HG03342 (cell line): Measurements from ENCODE around the gene FAM9A.

Source experiments
- ATAC-seq: cut with Tn5 transposase; IDR thresholded peaks from one replicate; pipeline ENCODE4 v1.9.1; 2021; ENCODE audit warnings: mild to moderate bottlenecking, moderate library complexity; ENCODE audit not compliant: unreplicated experiment

FAM9A gene

DNA sequence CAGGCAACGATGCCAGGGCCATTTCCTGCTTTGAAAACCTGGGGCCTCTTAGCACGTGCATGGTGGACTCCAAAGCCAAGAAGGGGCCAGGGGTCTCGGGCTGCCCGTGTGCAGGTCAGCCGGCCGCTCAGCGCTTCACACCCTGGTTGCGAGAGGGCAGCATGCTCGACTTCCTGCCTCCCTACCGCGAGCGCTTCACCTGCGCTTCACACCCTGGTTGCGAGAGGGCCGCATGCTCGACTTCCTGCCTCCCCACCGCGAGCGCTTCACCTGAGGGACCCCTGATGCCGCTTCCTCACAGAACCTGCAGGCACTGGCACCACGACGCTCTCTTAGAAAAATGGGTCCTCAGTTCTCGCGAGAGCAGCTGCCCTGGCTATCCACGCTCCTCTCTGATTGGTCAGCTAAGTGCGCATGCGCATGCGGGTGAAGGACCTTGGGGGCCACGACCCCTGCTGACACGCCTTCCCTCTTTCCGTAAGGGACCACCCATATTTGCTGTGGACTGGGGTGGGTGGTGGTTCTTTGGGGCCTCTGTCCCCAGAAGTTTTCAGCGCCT, at the start of gene FAM9A:
TSS of gene FAM9A (minus strand) at position 343 of the 559 bp plus-strand sequence. CDS start 1,212 bp downstream, outside the sequence.
- ATAC-seq: no peak

DNA sequence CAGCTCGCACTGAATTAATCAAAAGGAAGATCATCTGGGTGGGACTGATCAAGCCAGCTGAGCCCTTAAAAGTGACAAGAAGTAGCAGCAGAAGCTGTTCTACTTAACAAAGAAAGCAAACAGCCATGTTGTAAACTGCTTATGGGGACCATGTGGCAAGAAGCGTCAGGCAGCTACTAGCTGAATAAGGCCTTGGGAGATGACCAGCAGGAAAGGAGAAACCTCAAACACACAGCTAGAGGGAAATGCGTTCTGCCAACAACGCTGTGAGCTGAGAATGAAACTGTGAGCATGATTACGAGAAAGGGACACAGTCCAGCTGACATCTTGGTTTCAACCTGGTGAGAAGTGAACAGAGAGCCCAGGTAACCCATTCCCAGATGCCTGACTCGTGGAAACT, 49.3 kb upstream of the FAM9A start:
- no peak for ATAC-seq

DNA sequence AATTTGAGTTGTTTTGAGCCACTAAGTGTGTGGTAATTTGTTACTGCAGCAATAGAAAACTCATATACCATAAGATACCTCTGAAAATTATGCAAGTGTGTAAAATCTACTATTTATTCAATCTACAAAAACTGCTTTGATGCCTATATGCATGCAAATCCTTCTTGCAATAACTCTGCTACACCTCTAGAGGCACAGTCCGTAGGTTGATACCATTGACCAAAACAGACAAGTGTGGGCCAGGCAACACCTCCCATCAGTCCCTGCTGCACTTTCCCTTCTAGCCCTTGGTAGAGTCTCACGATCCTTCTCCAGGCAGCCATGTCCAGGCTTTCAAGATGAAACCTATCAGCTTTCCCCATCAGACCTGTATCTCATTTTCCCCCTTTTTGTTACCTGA, 48.8 kb upstream of the FAM9A start:
- peak; percentile 53 for ATAC-seq

DNA sequence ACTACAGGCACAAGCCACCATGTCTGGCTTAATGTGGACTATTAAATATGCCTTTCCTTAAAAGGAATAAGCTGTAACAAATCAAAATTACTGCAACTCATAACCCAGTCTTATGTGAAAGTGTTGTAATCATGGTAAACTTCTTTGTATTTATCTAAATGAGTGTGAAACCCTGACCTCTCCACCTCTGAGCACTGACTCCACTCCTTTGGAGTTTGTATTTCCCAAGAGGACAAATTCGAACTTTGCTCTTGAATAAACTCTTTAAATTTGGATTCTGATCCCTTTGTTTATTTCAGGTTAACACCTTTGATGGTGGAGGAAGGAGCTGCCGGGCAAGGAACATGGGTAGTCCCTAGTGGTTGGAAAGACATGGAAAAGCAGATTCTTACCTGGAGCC, 48.3 kb upstream of the FAM9A start:
- ATAC-seq: no peak

DNA sequence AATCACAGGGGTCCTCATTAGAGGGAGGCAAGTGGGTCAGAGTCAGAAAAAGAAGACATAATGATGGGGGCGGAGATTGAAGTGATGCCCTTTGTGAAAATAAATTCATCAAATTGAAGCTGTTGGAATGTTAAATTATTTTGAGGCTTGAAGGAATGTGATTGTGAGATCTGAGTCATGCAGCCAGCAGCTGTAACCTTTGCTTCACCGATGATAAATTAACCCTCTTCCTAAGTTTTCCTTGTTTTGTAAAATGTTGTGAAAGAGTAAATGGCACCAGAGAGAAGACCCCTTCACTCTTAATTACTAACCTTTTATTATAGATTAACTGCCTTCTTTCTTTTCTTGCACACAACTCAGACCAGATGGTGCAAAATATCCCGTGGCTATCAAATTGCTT, 47.7 kb upstream of the FAM9A start:
- ATAC-seq: no peak

DNA sequence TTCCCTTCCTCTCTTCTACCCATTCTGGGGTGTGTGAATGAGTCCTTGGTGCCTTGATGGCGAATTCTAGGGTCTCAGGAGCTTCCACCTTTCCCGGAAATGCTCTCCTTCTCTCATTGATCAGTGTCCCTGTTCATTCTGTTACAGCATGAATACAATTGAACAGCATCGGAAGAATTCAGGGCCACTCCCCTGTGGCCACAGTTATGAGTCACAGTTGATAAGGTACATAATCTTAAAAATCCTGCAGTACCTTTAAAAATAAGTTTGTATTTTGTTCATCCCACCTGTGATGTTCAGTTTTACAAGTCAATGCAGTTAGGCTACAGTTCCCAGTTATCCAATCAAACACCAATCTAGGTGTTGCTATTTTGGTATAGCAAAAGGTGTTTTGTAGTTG, 47.3 kb upstream of the FAM9A start:
- ATAC-seq: no peak

DNA sequence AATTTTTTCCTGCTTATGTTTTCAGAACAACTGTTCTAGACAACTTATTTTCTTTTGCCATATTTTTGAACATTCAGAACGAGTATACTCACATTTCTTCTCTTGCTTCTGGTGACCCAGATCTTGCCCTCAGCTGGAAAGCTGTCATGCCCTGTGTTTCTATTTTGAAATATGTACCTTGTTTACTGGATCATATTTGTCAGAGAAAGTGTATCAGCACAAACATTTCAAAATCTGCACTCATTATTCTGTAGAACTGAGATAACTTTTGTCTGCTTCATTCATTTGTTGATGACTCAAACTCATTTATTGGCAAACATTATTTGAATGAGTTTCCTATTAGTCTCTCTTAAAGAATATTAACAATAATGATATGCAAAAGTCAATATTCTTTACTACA, 46.2 kb upstream of the FAM9A start:
- ATAC-seq: no peak

DNA sequence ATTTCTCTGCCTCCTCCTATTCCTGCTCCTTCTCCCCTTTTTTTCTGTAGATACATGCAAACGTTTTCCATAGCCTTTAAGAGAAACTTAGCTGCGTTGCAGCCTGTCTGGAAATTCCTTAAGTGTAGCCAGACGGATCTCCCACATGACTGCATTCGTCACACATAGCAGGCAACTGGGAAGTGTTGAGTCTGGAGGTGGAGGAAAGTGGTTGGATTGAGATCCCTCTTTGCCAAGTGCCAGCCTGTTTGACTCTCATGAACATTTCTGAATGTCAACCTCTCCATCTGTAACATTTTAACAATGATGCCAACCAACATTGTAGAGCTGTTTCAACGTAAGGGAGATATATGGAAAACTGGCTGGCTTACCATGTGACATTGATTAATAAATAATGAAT, 45.1 kb upstream of the FAM9A start:
- ATAC-seq: no peak

DNA sequence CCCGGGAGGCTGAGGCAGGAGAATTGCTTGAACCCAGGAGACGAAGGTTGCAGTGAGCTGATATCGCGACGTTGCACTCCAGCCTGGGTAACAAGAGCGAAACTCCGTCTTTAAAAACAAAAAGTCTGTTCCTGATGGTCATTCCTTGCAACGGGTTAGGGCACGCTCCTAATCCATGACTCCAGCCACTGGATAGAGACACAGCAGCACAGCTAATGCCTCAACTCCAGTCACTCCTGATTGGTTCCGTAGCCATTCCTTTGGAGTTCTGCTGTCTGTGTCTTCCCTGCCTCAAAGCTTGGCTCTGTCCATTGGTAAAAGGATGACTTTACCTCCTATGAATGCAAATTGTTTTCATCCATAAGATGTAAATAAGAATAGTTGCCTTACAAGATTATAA, 44.3 kb upstream of the FAM9A start:
- ATAC-seq: no peak

DNA sequence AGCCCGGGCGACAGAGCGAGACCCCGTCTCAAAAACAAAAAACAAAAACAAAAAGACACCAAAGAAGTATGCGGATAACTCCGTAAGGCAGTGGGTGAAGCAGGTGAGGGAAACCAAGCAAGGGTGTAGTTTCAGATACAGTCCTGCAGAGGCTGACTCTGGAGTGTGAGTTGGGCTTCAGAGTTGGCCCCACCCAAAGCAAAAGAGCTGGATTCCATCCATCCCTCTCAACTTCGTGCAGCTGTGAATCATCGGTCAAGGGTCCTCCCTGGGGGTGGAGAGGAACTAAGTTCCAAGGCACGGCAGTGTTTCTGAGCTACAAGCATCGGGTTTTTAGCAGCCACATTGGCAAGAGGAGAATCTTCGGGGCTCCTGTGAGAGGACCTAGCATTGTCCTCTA, 43.9 kb upstream of the FAM9A start:
- ATAC-seq: no peak

DNA sequence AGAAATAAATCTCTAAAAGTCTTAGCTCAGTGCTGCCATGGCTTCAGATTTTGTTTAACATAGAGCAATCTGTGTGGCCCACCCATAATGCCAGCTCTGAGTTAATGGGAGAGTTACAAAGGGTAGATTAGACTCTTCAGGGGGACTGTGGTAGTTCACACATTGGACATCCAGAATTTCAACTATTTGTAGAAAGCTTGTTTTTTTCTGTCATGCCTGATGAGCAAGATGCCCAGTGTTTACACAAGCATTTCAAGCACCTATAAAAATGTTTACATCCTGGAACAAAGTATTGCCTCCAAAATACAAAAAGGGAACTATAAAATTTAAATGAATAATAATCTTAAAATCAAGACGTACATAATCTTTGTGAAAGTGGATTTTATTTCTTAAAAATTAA, 43.0 kb upstream of the FAM9A start:
- ATAC-seq: no peak

DNA sequence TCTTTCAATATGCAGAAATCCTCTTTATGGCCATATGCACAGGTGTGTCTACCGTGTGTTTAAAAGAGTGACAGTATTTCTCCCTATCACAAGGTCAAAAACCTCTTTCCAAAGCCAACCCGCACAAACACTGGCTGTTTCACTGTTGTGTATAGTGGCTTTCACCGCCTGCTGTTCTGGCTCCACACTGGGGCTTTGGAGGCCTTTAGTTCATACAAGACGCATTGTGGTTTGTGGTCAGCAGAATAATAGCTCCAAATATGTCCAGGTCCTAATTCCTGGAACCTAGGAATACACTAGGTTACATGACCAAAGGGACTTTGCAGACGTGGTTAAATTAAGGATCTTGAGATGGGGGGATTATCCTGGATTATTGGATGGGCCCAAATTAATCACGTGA, 40.7 kb upstream of the FAM9A start:
- no peak for ATAC-seq

DNA sequence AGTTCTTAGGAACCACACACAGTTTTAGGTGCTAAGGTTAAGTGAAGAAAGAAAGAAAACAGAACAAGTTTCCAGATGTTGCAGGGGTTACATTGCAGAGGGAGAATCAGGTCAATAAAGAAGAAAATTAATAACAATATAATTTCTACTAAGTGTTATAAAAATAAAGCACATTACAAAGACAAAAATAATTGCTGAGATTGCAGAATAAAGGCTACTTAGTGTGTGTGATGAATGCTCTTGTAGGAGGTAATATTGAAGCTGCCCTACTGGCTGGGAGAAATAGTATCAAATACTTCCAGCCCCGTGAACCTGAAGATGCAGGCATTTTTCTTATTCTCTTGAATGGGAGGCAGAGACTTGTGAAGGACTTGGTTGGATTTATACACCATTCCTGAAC, 33.2 kb upstream of the FAM9A start:
- no peak for ATAC-seq

DNA sequence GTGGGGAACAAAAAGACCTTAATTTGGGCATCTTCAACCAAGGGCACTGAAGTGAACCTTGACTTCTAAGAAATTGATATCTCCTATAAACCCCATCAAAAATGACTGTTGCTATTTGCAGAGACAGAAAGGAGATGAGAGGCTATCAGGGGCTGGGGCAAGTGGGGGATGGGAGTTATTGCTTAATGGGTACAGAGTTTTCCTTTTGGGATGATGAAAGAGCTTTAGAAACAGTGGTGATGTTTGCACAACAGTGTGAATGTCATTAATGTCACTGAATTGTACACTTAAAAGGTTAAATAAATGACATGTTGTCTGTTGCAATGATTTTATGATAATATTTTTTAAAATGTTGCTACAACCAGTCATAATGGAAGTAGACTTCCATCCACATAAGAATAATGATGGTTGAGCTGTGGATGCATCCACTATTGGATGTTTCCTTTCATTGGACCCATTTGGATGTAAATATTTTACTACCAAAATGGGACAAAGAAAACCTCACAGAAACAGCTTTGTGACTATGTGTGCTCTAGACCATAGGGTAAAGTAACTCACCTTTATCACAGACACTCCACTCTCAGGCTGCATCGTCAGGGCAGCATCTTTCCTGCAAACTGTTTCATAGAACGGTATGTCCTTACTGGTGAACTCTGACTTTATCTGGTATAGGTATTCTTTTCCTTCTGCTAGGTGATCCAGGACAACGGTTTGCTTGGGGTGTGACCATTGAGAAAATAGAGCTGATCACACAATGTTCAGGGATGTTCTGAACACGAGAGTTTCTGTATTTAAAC, 31.6 kb upstream of the FAM9A start:
- no peak for ATAC-seq

DNA sequence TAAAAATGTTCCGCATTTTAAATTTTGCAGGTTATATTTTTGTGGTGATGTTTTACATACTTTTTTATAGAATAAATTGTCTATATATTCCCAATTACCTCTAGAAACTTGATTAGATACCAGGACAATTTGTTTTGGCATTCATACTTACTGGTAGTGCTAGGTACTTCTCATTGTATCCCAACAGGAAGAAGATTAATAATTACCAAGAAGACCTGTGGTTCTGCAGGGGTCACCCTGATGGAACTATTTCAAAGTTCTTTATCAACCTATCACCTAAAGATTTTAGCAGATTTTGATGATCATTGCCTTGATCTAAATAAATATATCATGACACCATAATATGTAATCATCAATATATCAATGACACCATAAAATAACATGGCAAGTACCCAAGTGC, 22.5 kb upstream of the FAM9A start:
- no peak for ATAC-seq

DNA sequence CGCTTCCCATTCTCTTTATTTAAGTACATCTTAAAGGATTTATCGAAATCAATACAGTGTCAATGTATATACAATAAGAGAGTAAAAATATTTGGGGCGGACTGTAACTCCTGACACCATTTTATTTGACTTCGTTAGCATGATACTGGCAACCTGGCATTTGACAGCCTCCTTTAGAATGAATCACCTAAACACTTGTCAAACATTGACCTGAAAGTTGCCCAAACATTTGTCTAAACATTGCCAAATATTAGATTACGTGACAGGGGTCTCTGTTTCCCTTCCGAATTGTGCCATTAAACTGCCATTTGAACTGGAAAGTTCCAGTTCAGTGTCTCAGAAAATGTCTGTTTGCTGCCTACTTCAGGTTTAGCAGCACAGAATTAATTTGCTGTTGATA, 20.8 kb upstream of the FAM9A start:
- no peak for ATAC-seq

DNA sequence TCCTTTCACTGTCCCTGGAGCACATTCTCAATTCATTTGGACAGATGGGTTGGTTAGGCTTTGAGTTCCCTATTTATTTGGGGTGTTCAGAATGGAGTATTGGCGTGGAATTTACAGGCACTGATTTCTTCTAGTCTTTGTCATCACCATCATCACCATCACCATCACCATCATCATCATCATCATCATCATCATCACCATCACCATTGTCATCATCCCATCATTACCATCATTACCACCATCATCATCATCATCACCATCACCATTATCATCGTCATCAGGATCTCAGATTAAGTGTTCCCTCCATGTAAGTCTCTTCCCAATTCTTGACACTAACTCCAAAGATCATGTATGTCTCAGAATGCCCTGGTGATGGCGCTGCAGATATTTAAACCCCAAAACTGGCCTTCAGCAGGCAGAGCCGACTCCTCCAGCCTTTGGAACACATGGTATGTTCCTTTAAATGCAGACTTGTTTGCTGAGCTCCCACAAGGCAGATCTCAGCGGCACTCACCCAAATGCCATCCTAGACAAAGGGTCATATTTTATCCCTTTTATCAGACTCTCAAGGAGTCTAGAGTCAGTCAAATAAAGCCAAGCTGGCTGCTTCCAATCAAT, 19.8 kb upstream of the FAM9A start:
- ATAC-seq: no peak

DNA sequence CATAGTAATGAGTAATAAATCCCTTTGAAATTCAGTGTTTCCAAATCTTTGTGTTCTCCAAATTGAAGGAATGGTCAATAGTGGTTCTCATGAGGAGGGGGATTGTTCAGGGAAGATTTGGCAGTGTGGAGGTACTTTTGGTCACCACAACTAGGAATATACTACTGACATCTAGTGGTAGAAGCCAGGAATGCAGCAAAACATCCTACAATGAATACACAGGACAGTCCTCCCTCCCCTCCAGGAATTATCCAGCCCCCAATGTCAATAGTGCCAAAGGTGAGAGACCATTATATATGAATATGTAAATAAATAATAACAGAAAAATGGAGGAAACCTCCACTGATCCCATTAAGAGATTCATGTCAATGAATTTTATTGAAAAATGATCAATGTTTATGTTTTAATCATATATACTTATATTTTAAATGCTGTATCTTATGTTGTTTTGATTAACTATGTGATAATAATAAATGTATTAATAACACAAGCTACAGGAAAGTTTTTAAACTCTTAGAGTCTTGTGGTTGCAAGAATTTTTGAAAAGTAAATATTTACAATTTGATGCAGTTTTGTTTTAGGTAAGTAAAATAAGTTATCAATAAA, 14.4 kb upstream of the FAM9A start:
- peak; percentile 88 for ATAC-seq

DNA sequence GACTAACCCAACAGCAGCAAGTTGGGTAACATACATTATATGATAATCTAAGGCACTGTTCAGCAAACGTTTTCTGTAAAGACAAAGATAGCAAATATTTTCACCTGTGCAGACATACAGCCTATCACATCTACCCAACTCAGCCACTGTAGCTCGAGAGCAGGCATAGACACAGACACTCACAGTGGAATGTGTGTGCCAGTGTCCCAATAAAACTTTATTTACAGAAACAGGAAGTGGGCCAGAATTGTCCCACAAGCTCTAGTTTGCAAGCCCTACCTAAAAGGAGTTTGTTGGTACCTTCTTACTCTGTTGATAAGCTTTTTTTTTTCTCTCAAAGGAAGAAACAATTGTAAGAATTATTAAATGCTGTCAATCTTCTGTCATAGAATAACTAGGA, 11.9 kb upstream of the FAM9A start:
- ATAC-seq: no peak

DNA sequence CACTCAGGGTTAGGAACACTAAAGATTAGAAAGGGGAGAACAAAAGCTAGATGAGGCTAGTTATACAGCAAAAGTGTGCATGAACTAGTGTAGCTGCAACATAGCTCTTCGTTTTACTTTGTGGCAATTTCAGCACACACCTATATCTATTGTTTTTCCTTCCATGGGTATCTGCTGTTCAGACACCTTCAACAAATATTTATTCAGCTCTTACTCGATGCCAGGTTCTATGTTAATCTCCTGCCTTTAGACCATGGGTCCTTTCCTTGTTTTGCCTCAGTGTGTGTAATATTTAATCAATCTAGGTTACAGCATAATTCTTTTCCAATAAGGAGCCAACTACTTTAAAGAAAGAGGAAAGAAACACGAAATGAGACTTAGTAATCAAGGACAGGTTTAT, 10.4 kb upstream of the FAM9A start:
- no peak for ATAC-seq

DNA sequence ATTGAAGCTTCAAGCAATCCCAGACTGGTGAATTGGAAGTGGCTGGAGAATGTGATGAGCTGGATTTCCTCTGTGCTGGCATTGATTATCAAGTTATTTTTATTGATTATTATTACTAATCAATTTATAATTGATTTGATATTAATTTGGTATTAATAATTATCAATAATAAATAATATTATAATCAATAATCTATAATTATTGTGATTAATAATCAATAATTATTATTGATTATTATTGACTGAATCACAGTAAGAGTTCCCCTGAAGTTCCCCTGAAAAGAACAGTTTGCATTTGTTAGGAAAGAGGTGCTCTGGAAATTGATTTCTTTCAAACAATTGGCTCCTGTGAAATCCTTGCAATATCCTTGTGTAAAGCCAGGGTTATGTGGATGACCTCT, 7.5 kb upstream of the FAM9A start:
- no peak for ATAC-seq

DNA sequence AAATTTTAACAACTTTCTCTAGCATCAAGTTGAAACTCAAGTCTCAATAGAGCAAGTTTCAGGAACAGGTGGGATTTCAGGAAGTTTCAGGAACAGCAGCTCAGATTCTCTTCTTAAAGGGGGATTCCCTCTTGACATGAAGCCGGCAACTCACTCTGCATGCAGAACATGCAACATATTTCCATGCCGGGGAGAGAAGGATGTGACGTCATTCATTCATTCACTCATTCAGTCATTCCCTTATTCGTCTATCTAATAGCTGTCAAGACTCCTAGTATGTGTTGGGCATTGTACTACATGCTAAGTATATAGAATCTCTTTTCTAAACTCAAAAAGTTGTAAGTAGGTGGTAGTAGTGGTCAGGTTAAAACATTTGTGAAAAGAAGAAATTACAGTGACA, 4.8 kb upstream of the FAM9A start:
- no peak for ATAC-seq
